Measurements from ENCODE around the gene RPL37. TPM values are rescaled to one million over a fixed set of nuclear protein-coding genes. Genes with fewer than 3 reads are reported as not detected.
"Not testable (repeated sequence)": the region's sequence is repeated elsewhere in the genome, so short reads cannot be mapped to it uniquely, and the experiment has no call there.

RPL37 gene
- total RNA-seq, 1 experiment from 2014 or later: 916 TPM

- TSS peak; percentile 67 for BruUV-seq (replicated peaks)
- Histone ChIP-seq H3K4me3 (ENCODE audit: low read depth in 2 of 2, low read length in 2 of 2) (peak overlapping the region; percentile 94 to 96), H3K9me3 (ENCODE audit: control insufficient read depth, insufficient read depth, low read depth, low read length) (no peaks in the 10 kb centered on the region), H3K27me3 (ENCODE audit: control insufficient read depth, insufficient read depth, low read length) (no peaks in the 10 kb centered on the region), H3K4me1 (ENCODE audit: control insufficient read depth, insufficient read depth, low read length) (peaks cover 22% of the 10 kb centered on the region), H3K27ac (ENCODE audit: low read length) (peak overlapping the region; percentile 94), H3K36me3 (ENCODE audit: control insufficient read depth, insufficient read depth, low read length) (peaks cover 3% of the 10 kb centered on the region; the same call in 1 of the 2 replicates)
- in situ Hi-C loops (cut with HindIII; ENCODE audit: low pct_unique_long_range_greater_than_20kb, low sequenced_read_pairs): no loop called here
- intact Hi-C loops (cut with micrococcal nuclease; ENCODE audit: unreplicated experiment): no loop called here
- CTCF ChIA-PET: no interaction called here
- POLR2A ChIA-PET: no interaction called here
- DNase-seq (ENCODE audit: low read depth, low spot score) (no peak), ATAC-seq (no peak)
- TF ChIP-seq TCF7L2 (IDR thresholded peaks at IDR 0.05; ENCODE audit: low read depth, low read length): no peak
- no peak for TF ChIP-seq POLR2AphosphoS5 (IDR thresholded peaks at IDR 0.05; ENCODE audit: low read depth, low read length)
Measured at GRCh38 chr5:40796487-40796889, 38.5 kb downstream of the RPL37 start.

GRCh38 chr5:40794877-40795276, 40.1 kb downstream of the RPL37 start:
- not testable (repeated sequence) for H3K27ac ChIP-seq (ENCODE audit: low read length)

GRCh38 chr5:40794340-40794739, 40.7 kb downstream of the RPL37 start:
- intact Hi-C loops (cut with micrococcal nuclease; ENCODE audit: unreplicated experiment); H3K27ac ChIP-seq (ENCODE audit: low read length); BruUV-seq (replicated peaks); ATAC-seq; H3K36me3 ChIP-seq (ENCODE audit: control insufficient read depth, insufficient read depth, low read length); POLR2A ChIA-PET; H3K4me3 ChIP-seq (ENCODE audit: low read depth in 2 of 2, low read length in 2 of 2); in situ Hi-C loops (cut with HindIII; ENCODE audit: low pct_unique_long_range_greater_than_20kb, low sequenced_read_pairs); DNase-seq (ENCODE audit: low read depth, low spot score); CTCF ChIA-PET; H3K9me3 ChIP-seq (ENCODE audit: control insufficient read depth, insufficient read depth, low read depth, low read length); H3K27me3 ChIP-seq (ENCODE audit: control insufficient read depth, insufficient read depth, low read length): not testable (repeated sequence)
- H3K4me1 ChIP-seq (ENCODE audit: control insufficient read depth, insufficient read depth, low read length): peaks cover 22% of the 10 kb centered on the region

More at GRCh38 chr5:40794877-40795276, 40.1 kb downstream of the RPL37 start:
- ATAC-seq; H3K27me3 ChIP-seq (ENCODE audit: control insufficient read depth, insufficient read depth, low read length); in situ Hi-C loops (cut with HindIII; ENCODE audit: low pct_unique_long_range_greater_than_20kb, low sequenced_read_pairs); BruUV-seq (replicated peaks); POLR2A ChIA-PET; DNase-seq (ENCODE audit: low read depth, low spot score); intact Hi-C loops (cut with micrococcal nuclease; ENCODE audit: unreplicated experiment); CTCF ChIA-PET; H3K36me3 ChIP-seq (ENCODE audit: control insufficient read depth, insufficient read depth, low read length); H3K4me3 ChIP-seq (ENCODE audit: low read depth in 2 of 2, low read length in 2 of 2); H3K9me3 ChIP-seq (ENCODE audit: control insufficient read depth, insufficient read depth, low read depth, low read length): not testable (repeated sequence)
- H3K4me1 ChIP-seq (ENCODE audit: control insufficient read depth, insufficient read depth, low read length): peaks cover 27% of the 10 kb centered on the region

- in situ Hi-C loops (cut with HindIII; ENCODE audit: low pct_unique_long_range_greater_than_20kb, low sequenced_read_pairs); DNase-seq (ENCODE audit: low read depth, low spot score); CTCF ChIA-PET; H3K4me3 ChIP-seq (ENCODE audit: low read depth in 2 of 2, low read length in 2 of 2); H3K27me3 ChIP-seq (ENCODE audit: control insufficient read depth, insufficient read depth, low read length); H3K36me3 ChIP-seq (ENCODE audit: control insufficient read depth, insufficient read depth, low read length); POLR2A ChIA-PET; BruUV-seq (replicated peaks); ATAC-seq; H3K9me3 ChIP-seq (ENCODE audit: control insufficient read depth, insufficient read depth, low read depth, low read length); intact Hi-C loops (cut with micrococcal nuclease; ENCODE audit: unreplicated experiment); H3K27ac ChIP-seq (ENCODE audit: low read length): not testable (repeated sequence)
- peaks cover 18% of the 10 kb centered on the region for H3K4me1 ChIP-seq (ENCODE audit: control insufficient read depth, insufficient read depth, low read length)
Measured at GRCh38 chr5:40792691-40793090, 42.3 kb downstream of the RPL37 start.

GRCh38 chr5:40791715-40792139, 43.3 kb downstream of the RPL37 start:
- intact Hi-C loops (cut with micrococcal nuclease; ENCODE audit: unreplicated experiment): no loop called here
- ChIA-PET CTCF (no interaction called here), POLR2A (interaction anchor here (0.9 kb wide), 1 partner anchor 43 kb away, joined by 3 read pairs; the partner anchor contains the start of gene RPL37)
- no peak for TF ChIP-seq REST (IDR thresholded peaks at IDR 0.05; ENCODE audit: insufficient read depth in 1 of 2, low read depth in 2 of 2, low read length in 1 of 2)
- no peak for TF ChIP-seq SIN3A (IDR thresholded peaks at IDR 0.05; ENCODE audit: borderline replicate concordance, insufficient read depth, low read depth, low read length)
- TF ChIP-seq CTCF (IDR thresholded peaks at IDR 0.05): no peak
- TF ChIP-seq TCF7L2 (IDR thresholded peaks at IDR 0.05; ENCODE audit: low read depth, low read length): no peak
- DNase-seq (ENCODE audit: low read depth, low spot score) (no peak), ATAC-seq (0 out of 2 replicates have a peak, but pooled peaks have one; percentile 68)
- no peaks in the 10 kb centered on the region for H3K36me3 ChIP-seq (ENCODE audit: control insufficient read depth, insufficient read depth, low read length)
- no peak overlapping the region for H3K27ac ChIP-seq (ENCODE audit: low read length)
- peaks cover 16% of the 10 kb centered on the region for H3K4me1 ChIP-seq (ENCODE audit: control insufficient read depth, insufficient read depth, low read length)
- no peak overlapping the region for H3K4me3 ChIP-seq (ENCODE audit: low read depth in 2 of 2, low read length in 2 of 2)
- in situ Hi-C loops (cut with HindIII; ENCODE audit: low pct_unique_long_range_greater_than_20kb, low sequenced_read_pairs): no loop called here
- no peaks in the 10 kb centered on the region for H3K27me3 ChIP-seq (ENCODE audit: control insufficient read depth, insufficient read depth, low read length)
- peaks cover 3% of the 10 kb centered on the region; the same call in 1 of the 2 replicates for H3K9me3 ChIP-seq (ENCODE audit: control insufficient read depth, insufficient read depth, low read depth, low read length)
- BruUV-seq (replicated peaks): no TSS peak
